ENCODE results near the gene TFAM.

TFAM gene

DNA sequence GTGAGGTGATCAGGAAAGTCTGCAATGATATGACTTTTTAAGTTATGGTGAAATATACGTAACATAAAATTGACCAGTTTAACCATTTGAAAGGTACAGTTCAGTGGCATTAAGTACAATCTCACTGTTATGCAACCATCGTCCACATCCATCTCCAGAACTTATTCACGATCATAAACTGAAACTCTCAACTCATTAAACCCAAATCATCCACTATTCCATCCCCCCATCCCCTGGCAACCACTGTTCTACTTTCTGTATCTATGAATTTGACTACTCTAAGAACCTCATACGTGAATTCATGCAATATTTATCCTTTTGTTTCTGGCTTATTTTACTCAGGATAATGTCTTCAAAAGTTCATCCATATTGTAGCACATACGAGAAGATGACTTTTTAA, 48.4 kb downstream of the TFAM start:
- no peak for DNase-seq (ENCODE audit: low read depth)

DNA sequence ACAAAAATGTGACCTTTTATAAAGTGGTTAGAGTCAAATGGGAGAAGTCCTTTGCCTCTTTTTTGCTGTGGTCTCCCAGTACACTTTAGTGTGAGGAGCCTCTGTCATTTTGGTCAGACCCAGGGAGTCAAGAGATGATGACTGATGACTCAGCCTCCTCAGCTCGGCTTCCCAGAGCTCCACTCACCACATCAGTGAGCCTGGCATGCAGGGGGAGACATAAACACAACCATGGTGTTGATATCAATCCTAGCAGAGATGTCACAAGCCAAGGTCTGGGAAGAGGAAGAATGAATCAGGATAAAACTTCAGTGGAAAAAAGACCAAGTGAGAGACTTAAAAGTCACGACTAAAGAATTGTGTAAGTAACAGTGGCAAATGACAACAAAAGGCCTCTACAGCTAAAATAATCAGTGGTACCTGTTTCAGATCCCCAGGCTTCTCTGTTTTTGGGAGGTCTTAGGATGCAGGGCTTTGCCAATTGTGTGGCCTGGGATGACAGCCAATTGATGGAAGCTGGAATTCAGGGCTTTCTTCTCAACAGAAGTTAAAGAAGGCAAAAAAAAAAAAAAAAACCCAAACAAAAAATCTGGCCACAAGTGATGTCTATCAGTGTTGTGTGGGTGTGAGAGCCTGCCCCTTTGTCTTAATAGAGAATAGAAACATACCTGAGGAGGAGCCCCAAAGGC, 50.2 kb downstream of the TFAM start:
- DNase-seq (ENCODE audit: low read depth): no peak

DNA sequence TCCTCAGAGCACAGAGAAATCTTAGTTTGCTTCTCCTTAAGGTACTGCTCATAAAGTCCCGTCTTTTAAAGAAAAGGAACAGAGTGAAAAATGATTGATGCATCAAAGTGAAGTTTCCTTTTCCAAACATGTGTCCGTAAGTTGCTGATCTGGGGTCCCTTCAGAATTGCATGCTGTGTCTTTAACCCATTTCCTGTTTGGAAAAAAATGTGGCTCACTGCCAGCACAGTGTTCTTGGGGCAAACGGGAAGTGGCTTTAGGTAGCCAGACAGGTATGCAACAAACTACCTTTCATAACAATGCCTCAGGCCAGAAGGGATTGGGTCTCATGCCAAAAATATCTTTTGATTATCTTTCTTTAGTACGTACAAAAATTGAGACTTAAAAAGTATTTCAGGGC, 50.9 kb downstream of the TFAM start:
- DNase-seq (ENCODE audit: low read depth): no peak

DNA sequence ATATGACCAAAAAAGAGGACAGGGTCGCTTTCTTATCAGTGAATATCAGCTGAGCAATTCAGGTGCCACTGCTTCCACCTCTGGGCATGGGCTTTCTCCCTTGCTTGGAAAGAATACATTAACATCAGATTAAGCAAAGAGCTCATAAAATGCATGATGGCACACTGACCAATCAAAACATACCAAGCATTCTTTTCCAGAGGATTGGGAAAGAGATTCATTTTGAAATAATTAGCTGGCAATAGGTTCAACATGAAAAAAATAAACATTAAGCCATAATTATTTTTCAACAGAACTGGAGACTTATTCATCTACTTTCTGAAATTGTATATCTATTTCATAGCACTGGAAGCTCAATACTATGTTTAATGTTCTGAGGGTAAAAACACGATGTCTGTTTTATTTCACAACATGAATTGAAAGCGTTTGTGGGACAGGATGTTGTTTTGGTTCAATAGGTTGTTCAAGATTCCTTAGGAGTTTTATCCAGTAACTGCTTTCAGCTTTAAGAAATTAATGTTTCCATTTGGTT, 53.2 kb downstream of the TFAM start:
- DNase-seq (ENCODE audit: low read depth): no peak

DNA sequence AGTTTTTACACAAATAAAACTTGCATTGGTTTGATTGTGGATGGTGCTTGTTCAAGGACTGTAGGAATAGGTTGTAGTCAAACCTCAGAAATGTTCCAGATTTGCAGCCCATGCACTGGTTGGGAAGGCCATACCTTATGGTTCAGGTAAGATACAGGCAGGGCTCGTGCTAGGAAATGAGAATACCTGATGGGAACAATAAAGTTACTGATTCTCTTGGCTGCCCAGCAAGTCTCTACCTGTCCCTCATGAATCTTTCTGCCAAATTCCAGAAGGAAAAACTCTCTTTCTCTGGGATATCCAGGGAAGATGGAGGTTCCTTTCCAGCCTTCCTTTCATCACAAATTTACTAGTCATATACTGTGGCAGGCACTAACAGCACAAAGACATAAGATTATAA, 53.8 kb downstream of the TFAM start:
- no peak for DNase-seq (ENCODE audit: low read depth)

DNA sequence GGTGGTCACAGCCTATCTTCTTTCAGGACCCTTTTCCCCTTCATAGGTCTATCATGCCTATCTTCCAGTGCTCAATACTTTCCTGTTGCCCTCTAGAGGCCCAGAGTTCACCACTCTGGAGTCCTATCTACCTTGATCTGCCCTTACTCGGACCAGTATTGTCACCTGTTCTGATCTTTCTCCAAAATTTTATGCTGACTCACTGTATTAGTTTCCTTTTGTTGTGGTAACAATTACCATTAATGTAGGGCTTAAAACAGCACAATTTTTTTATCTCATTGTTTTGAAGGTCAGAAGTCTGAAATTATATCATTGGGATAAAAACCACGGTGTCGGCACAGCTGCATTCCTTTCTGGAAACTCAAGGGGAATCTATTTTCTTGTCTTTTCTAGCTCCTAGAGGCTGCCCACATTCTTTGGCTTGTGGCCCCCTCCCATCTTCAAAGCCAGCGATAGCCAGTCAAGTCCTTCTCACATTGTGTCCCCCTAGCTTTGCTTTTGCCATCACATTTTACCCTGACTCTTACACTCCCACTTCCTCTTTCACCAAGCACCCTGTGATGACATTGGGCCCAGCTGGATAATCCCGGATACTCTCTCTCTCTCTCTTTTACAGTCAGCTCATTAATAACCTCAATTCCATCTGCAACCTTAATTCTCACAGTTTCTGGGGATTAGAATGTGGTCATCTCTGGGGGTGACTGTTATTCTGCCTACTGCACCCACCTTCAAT, 54.6 kb downstream of the TFAM start:
- no peak for DNase-seq (ENCODE audit: low read depth)

DNA sequence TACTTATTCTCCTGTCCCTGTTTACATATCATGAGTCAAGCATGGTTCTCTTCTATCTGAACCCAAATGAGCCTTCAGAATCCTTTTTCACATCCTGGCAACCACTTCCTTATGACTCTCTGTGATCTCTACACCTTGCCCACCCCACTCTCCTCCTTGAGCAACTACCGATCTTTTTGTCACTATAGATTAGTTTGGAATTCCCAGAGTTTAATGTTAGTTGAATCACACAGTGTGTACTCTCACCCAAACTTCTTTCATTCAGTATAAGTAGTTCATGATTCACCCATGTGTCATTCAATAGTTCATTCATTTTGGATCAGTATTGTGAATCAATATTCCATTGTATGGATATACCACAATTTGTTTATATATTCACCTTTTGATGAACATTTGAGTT, 55.3 kb downstream of the TFAM start:
- no peak for DNase-seq (ENCODE audit: low read depth)

DNA sequence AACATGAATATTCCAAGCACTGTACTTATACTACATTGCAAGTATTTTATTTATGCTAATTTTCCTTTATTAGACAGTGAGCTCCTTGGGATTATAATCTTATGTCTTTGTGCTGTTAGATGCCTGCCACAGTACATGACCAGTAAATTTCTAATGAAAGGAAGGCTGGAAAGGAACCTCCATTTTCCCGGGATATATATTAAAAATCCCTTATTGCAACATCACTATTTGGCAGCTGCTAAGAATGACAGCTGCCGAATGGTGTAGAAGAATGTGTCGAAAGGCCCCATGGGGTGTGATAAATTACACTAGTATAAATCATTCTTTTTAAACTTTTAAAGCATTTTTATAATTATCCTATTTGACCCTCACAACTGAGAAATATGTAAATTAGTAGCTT, 59.1 kb downstream of the TFAM start:
- no peak for DNase-seq (ENCODE audit: low read depth)

DNA sequence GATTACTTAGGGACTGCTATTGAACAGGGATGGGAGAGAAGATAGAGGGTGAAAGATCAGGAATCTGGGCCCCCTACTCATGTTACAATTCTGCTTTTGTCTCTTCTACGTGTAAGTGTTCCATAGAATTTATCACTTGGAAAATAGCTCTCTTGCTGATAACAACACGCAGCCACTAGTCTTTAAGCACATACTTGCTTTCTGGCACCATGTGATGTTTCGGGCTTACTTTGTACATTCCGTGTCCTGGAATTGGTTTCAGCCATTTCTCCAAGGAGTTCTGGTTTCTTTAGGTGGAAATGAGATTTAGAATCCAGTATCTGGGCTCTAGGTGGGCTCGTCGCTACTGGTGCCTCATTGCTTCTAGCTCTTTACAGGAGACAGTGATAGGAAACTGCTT, 59.7 kb downstream of the TFAM start:
- no peak for DNase-seq (ENCODE audit: low read depth)

DNA sequence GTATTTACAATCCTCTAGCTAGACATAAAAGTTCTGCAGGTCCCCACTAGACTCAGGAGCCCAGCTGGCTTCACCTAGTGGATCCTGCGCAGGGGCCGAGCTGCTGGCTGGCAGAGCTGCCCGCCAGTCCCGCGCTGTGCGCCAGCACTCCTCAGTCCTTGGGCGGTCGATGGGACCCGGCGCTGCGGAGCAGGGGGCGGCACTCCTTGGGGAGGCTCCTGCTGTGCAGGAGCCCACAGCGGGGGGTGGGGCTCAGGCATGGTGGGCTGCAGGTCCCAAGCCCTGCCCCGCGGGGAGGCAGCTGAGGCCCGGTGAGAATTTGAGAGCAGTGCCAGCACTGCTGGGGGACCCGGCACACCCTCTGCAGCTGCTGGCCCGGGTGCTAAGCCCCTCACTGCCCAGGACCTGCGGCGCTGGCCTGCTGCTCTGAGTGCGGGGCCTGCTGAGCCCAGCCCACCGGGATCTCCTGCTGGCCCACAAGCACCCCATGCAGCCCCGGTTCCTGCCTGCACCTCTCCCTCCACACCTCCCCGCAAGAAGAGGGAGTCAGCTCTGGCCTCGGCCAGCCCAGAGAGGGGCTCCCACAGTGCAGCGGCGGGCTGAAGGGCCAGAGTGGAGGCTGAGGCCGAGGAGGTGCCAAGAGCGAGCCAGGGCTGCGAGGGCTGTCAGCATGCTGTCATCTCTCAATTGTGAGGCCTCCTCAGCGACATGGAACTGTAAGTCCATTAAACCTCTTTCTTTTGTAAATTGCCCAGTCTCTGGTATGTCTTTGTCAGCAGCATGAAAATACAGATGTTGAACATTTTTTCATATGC, 63.1 kb downstream of the TFAM start:
- no peak for DNase-seq (ENCODE audit: low read depth)
